ENCODE measurements around the gene PRR22.

DNA sequence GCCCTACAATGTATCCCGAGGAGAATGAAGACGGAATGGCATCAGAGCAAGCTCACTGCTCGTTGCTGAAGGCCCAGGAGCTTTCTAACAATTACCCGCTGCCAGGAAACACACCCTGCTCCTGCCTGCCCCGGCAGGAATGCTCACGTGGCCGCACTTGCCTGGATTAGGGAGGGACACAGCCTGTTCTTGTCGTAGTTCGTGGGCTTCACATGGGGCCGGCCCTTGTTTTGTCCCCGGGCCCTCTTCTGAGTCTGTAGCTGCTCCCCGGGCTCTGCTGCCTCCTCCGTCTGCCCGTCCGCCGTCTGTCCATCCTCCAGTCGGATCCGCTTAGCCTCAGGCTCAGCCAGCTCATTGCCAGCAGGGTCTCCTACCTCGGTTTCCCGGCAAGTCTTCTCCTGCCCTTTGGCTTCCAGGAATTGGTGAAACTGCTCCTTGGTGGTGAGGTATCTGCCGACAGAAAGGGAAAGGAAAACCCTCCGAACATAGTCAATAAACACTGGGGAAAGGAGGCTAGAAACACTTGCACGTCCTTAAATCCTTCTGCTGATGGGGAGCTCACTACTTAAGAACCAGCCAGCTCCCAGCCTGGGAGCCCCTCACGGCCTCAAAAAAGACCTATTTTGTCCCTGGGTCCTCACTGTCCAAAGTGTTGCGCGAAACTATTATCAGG is 5.5 kb upstream of the PRR22 start:
- no peak for TF ChIP-seq EZH2phosphoT487 (IDR thresholded peaks at IDR 0.05; ENCODE audit: borderline replicate concordance, low read length)
- TF ChIP-seq, protein P1, sequence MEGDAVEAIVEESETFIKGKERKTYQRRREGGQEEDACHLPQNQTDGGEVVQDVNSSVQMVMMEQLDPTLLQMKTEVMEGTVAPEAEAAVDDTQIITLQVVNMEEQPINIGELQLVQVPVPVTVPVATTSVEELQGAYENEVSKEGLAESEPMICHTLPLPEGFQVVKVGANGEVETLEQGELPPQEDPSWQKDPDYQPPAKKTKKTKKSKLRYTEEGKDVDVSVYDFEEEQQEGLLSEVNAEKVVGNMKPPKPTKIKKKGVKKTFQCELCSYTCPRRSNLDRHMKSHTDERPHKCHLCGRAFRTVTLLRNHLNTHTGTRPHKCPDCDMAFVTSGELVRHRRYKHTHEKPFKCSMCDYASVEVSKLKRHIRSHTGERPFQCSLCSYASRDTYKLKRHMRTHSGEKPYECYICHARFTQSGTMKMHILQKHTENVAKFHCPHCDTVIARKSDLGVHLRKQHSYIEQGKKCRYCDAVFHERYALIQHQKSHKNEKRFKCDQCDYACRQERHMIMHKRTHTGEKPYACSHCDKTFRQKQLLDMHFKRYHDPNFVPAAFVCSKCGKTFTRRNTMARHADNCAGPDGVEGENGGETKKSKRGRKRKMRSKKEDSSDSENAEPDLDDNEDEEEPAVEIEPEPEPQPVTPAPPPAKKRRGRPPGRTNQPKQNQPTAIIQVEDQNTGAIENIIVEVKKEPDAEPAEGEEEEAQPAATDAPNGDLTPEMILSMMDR (IDR thresholded peaks at IDR 0.05; ENCODE audit: low read depth, low read length, poor library complexity, severe bottlenecking): no peak
